Measurements from ENCODE around the gene C11orf98.

The C11orf98 gene

GRCh38 chr11:62645671-62645945 lies 19.4 kb downstream of the C11orf98 start:
- no peak for TF ChIP-seq CTCF (conservative IDR thresholded peaks at IDR 0.05; ENCODE audit: control insufficient read depth, insufficient read depth, low read depth, low read length)
- DNase-seq (ENCODE audit: low read depth), result no peak
- H3K4me3 ChIP-seq (ENCODE audit: control insufficient read depth, low read depth, low read length), result peak overlapping the region; percentile 82

GRCh38 chr11:62644220-62644619 lies 20.8 kb downstream of the C11orf98 start:
- H3K4me3 ChIP-seq (ENCODE audit: control insufficient read depth, low read depth, low read length), result no peak overlapping the region
- TF ChIP-seq CTCF (conservative IDR thresholded peaks at IDR 0.05; ENCODE audit: control insufficient read depth, insufficient read depth, low read depth, low read length), result no peak
- DNase-seq (ENCODE audit: low read depth), result no peak

- no peak for TF ChIP-seq CTCF (conservative IDR thresholded peaks at IDR 0.05; ENCODE audit: control insufficient read depth, insufficient read depth, low read depth, low read length)
- DNase-seq (ENCODE audit: low read depth), result no peak
- H3K4me3 ChIP-seq (ENCODE audit: control insufficient read depth, low read depth, low read length), result no peak overlapping the region
These were observed 32.5 kb downstream of the C11orf98 start for GRCh38 chr11:62632492-62632891.

DNA sequence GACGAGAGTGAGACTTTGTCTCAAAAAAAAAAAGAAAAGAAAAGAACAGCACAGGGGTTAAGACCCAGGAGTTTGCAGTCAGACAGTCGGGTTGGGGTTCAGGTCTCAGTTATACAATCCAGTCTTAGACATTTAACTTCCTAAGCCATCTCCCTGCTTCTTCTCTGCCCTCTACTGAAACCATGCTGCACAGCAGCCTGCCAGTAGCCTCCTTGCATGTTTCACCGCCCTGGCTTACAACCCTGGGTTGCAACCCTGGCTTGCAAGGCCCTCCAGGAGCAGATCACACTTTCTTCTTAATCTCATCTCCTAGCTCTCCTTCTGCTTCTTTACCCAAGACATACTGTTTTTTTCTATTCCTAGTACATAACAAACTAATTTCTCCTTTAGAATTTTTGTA lies 37.3 kb downstream of the C11orf98 start:
- H3K4me3 ChIP-seq (ENCODE audit: control insufficient read depth, low read depth, low read length), result no peak overlapping the region
- no peak for DNase-seq (ENCODE audit: low read depth)

GRCh38 chr11:62622476-62623089 lies 42.4 kb downstream of the C11orf98 start:
- no peak overlapping the region for H3K4me3 ChIP-seq (ENCODE audit: control insufficient read depth, low read depth, low read length)
- TF ChIP-seq CTCF (conservative IDR thresholded peaks at IDR 0.05; ENCODE audit: control insufficient read depth, insufficient read depth, low read depth, low read length), result no peak
- no peak for DNase-seq (ENCODE audit: low read depth)

More for the DNA sequence above, 37.3 kb downstream of the C11orf98 start:
- peak; percentile 13 for TF ChIP-seq CTCF (conservative IDR thresholded peaks at IDR 0.05; ENCODE audit: control insufficient read depth, insufficient read depth, low read depth, low read length)

DNA sequence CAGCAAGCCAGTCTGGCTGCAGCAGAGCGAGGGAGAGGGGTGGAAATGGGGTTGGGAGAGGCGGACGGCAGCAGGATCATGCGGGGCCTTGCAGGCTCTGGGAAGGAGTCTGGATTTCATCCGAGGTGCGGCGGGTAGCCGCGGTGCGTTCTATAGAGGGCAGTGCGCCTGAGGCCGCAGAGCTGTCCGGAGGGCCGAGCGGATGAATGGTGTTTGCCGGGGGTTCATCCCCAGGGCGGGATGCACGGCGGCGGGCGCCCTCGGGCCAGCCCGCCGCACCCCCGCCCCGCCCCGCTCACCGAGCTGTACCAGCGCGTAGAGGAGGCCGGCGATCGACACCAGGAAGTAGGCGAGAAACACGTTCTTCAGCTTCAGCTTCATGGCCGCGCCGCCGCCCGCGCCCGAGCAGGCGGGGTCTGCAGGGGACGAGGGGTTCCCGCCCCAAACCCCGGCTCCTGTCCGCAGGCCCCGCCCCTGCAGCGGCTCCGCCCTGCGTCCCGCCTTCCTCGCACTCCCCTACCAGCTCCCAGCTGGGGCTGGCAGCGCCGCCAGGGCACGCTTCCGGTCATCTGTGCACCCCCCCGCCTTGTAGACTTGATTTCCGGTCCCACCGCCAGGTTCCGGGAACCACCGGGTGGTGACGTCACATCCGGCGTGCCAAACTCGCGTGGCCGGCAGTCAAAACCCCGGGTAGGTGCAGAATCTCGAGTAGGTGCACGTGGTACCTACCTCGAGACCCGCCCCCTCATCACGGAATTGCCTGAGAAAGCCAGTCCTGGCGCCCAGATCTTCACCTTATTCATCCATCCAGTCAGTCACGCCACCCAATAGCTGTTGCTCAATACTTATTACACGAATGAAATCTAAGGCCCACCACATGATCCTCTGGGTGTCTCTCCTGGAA lies 43.2 kb downstream of the C11orf98 start, which contains the start of gene B3GAT3:
Gene B3GAT3, minus strand, starts transcription at position 420 of the 904 bp plus-strand sequence. Its CDS starts 39 bp downstream, at position 381.
- peak; percentile 97 for DNase-seq (ENCODE audit: low read depth)
- TF ChIP-seq CTCF (conservative IDR thresholded peaks at IDR 0.05; ENCODE audit: control insufficient read depth, insufficient read depth, low read depth, low read length), result no peak
- H3K4me3 ChIP-seq (ENCODE audit: control insufficient read depth, low read depth, low read length), result peak within 1 kb of the TSS; percentile 88
